ENCODE data around the gene ASB6. TPM values are rescaled to one million over a fixed set of nuclear protein-coding genes. Genes with fewer than 3 reads are reported as not detected.

Gene ASB6
- total RNA-seq, 1 experiment from 2014 or later = 17.4 TPM

DNA sequence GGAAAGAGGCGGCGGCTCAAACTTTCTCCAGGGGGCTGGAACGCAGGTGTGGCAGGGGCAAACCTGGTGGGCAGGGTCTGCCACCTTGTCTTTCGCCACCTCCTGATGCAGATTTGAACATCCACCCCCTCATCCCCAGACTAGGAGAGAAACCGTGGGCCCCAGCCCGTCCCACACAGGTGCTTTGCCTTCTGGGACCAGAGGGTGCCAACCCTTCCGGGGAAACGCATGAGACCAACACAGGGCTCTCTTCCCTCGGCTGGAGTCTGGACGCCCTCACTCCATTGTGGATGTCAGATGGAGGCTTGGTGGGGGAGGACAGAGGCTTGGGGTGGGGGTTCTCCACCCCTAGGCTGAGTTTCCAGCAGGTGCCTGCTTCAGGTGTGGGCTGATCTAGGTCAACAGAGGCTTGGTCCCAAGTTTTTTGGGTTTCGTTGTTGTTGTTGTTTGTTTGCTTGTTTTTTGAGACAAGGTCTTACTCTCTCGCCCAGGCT, 30.6 kb downstream of the ASB6 start:
- no peak overlapping the region for H3K4me3 ChIP-seq (ENCODE audit: low read depth, low read length)
- H3K9me3 ChIP-seq = no peaks in the 10 kb centered on the region
- POLR2A ChIA-PET = interaction anchor here (0.7 kb wide), 1 partner anchor 480 kb away, joined by 3 read pairs; no protein-coding TSS in a partner anchor
- peak overlapping the region; percentile 78 for H3K4me3 Mint-ChIP-seq (ENCODE audit: unreplicated experiment)
- peaks cover 9% of the 10 kb centered on the region for H3K4me1 Mint-ChIP-seq (ENCODE audit: low read depth, unreplicated experiment)
- H3K27me3 ChIP-seq (replicated peaks; ENCODE audit: control insufficient read depth, insufficient read depth, low read length) = no peaks in the 10 kb centered on the region
- no peaks in the 10 kb centered on the region for H3K9me3 Mint-ChIP-seq (ENCODE audit: unreplicated experiment)
- BruUV-seq (replicated peaks) = no TSS peak
- peak overlapping the region; percentile 59 for H3K27ac Mint-ChIP-seq (ENCODE audit: unreplicated experiment)
- intact Hi-C loops (cut with micrococcal nuclease; ENCODE audit: unreplicated experiment) = loop anchor here (1.0 to 10.0 kb wide), 3 partner anchors 13 to 473 kb away; partner anchors contain the start of gene IER5L
- DNase-seq = peak in 1 of 2 experiments; percentile 43
- CTCF ChIA-PET = interaction anchor here (0.8 to 1.8 kb wide), 8 partner anchors 12 to 480 kb away, joined by 3 to 12 read pairs (median 4); partner anchors contain the start of genes IER5L and NTMT1
- peaks cover 5% of the 10 kb centered on the region for H3K36me3 Mint-ChIP-seq (ENCODE audit: insufficient read depth, unreplicated experiment)
- no peaks in the 10 kb centered on the region for H3K27me3 Mint-ChIP-seq (ENCODE audit: insufficient read depth, unreplicated experiment)
- peaks cover 19% of the 10 kb centered on the region; the same call in 1 of the 2 replicates for H3K4me1 ChIP-seq
- H3K36me3 ChIP-seq (ENCODE audit: control insufficient read depth, insufficient read depth, low read length) = no peaks in the 10 kb centered on the region
- TF ChIP-seq, protein P1, sequence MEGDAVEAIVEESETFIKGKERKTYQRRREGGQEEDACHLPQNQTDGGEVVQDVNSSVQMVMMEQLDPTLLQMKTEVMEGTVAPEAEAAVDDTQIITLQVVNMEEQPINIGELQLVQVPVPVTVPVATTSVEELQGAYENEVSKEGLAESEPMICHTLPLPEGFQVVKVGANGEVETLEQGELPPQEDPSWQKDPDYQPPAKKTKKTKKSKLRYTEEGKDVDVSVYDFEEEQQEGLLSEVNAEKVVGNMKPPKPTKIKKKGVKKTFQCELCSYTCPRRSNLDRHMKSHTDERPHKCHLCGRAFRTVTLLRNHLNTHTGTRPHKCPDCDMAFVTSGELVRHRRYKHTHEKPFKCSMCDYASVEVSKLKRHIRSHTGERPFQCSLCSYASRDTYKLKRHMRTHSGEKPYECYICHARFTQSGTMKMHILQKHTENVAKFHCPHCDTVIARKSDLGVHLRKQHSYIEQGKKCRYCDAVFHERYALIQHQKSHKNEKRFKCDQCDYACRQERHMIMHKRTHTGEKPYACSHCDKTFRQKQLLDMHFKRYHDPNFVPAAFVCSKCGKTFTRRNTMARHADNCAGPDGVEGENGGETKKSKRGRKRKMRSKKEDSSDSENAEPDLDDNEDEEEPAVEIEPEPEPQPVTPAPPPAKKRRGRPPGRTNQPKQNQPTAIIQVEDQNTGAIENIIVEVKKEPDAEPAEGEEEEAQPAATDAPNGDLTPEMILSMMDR (IDR thresholded peaks at IDR 0.05; ENCODE audit: insufficient read depth in 1 of 2, low read depth in 1 of 2, low read length in 1 of 2, severe bottlenecking in 1 of 2, unreplicated experiment in 1 of 2) = no peak

- Mint-ChIP-seq H3K4me1 (ENCODE audit: low read depth, unreplicated experiment) (peaks cover 9% of the 10 kb centered on the region), H3K27ac (ENCODE audit: unreplicated experiment) (peak overlapping the region; percentile 59), H3K4me3 (ENCODE audit: unreplicated experiment) (peak overlapping the region; percentile 78), H3K27me3 (ENCODE audit: insufficient read depth, unreplicated experiment) (no peaks in the 10 kb centered on the region), H3K36me3 (ENCODE audit: insufficient read depth, unreplicated experiment) (peaks cover 5% of the 10 kb centered on the region), H3K9me3 (ENCODE audit: unreplicated experiment) (no peaks in the 10 kb centered on the region)
- DNase-seq = peak; percentile 81 to 85
- Histone ChIP-seq H3K4me3 (ENCODE audit: low read depth, low read length) (peak overlapping the region; percentile 67), H3K4me1 (peaks cover 19% of the 10 kb centered on the region; the same call in 1 of the 2 replicates), H3K36me3 (ENCODE audit: control insufficient read depth, insufficient read depth, low read length) (no peaks in the 10 kb centered on the region), H3K27me3 (replicated peaks; ENCODE audit: control insufficient read depth, insufficient read depth, low read length) (no peaks in the 10 kb centered on the region), H3K9me3 (no peaks in the 10 kb centered on the region)
- TF ChIP-seq, protein P1 (IDR thresholded peaks at IDR 0.05; ENCODE audit: insufficient read depth in 1 of 2, low read depth in 1 of 2, low read length in 1 of 2, severe bottlenecking in 1 of 2, unreplicated experiment in 1 of 2) = peak; percentile 85 to 98
- no TSS peak for BruUV-seq (replicated peaks)
- ChIA-PET CTCF (interaction anchor here (0.8 to 1.8 kb wide), 8 partner anchors 13 to 479 kb away, joined by 3 to 12 read pairs (median 4); partner anchors contain the start of genes IER5L and NTMT1), POLR2A (interaction anchor here (0.7 kb wide), 1 partner anchor 479 kb away, joined by 3 read pairs; no protein-coding TSS in a partner anchor)
- intact Hi-C loops (cut with micrococcal nuclease; ENCODE audit: unreplicated experiment) = loop anchor here (1.0 to 10.0 kb wide), 3 partner anchors 14 to 472 kb away; partner anchors contain the start of gene IER5L
Observed at GRCh38 chr9:129610473-129611306, 31.3 kb downstream of the ASB6 start.

- H3K9me3 Mint-ChIP-seq (ENCODE audit: unreplicated experiment) = no peaks in the 10 kb centered on the region
- TF ChIP-seq, protein P1 (IDR thresholded peaks at IDR 0.05; ENCODE audit: insufficient read depth in 1 of 2, low read depth in 1 of 2, low read length in 1 of 2, severe bottlenecking in 1 of 2, unreplicated experiment in 1 of 2) = no peak
- Histone ChIP-seq H3K4me3 (ENCODE audit: low read depth, low read length) (peak overlapping the region; percentile 67), H3K36me3 (ENCODE audit: control insufficient read depth, insufficient read depth, low read length) (no peaks in the 10 kb centered on the region), H3K4me1 (peaks cover 19% of the 10 kb centered on the region; the same call in 1 of the 2 replicates), H3K9me3 (no peaks in the 10 kb centered on the region), H3K27me3 (replicated peaks; ENCODE audit: control insufficient read depth, insufficient read depth, low read length) (no peaks in the 10 kb centered on the region)
- no peaks in the 10 kb centered on the region for H3K27me3 Mint-ChIP-seq (ENCODE audit: insufficient read depth, unreplicated experiment)
- H3K36me3 Mint-ChIP-seq (ENCODE audit: insufficient read depth, unreplicated experiment) = peaks cover 5% of the 10 kb centered on the region
- ChIA-PET CTCF (no interaction called here), POLR2A (no interaction called here)
- peak overlapping the region; percentile 78 for H3K4me3 Mint-ChIP-seq (ENCODE audit: unreplicated experiment)
- BruUV-seq (replicated peaks) = no TSS peak
- peaks cover 9% of the 10 kb centered on the region for H3K4me1 Mint-ChIP-seq (ENCODE audit: low read depth, unreplicated experiment)
- intact Hi-C loops (cut with micrococcal nuclease; ENCODE audit: unreplicated experiment) = loop anchor here (2.0 to 10.0 kb wide), 2 partner anchors 435 to 471 kb away; partner anchors contain the start of gene IER5L
- DNase-seq = no peak
- peak overlapping the region; percentile 59 for H3K27ac Mint-ChIP-seq (ENCODE audit: unreplicated experiment)
Observed at GRCh38 chr9:129610213-129610472, 31.8 kb downstream of the ASB6 start.

All from Caco-2 (cell line).